ENCODE measurements around the gene ANAPC16.
"Not testable (repeated sequence)": the region's sequence is repeated elsewhere in the genome, so short reads cannot be mapped to it uniquely, and the experiment has no call there.

Gene ANAPC16

GRCh38 chr10:72265990-72266865, 50.4 kb downstream of the ANAPC16 start:
- DNase-seq, result no peak

GRCh38 chr10:72267381-72267780, 51.6 kb downstream of the ANAPC16 start:
- DNase-seq, result no peak

GRCh38 chr10:72267819-72268399, 52.1 kb downstream of the ANAPC16 start:
- DNase-seq, result no peak

GRCh38 chr10:72268475-72269200, 52.8 kb downstream of the ANAPC16 start:
- DNase-seq, result not testable (repeated sequence)

- no peak for DNase-seq
Measured at GRCh38 chr10:72270607-72271281, 54.9 kb downstream of the ANAPC16 start.

GRCh38 chr10:72272689-72273409, 57.0 kb downstream of the ANAPC16 start:
- peak; percentile 55 for DNase-seq

GRCh38 chr10:72273410-72274212, 57.8 kb downstream of the ANAPC16 start, which contains the start of gene DDIT4:
DDIT4 (plus strand) TSS chr10:72273924; CDS start chr10:72274217, 293 bp downstream.
- peak; percentile 98 for DNase-seq

GRCh38 chr10:72274213-72274729, 58.5 kb downstream of the ANAPC16 start:
- peak; percentile 70 for DNase-seq

- peak; percentile 70 for DNase-seq
Measured at GRCh38 chr10:72274730-72275350, 59.0 kb downstream of the ANAPC16 start.

- no peak for DNase-seq
Measured at GRCh38 chr10:72275351-72276012, 59.7 kb downstream of the ANAPC16 start.

GRCh38 chr10:72276013-72276387, 60.2 kb downstream of the ANAPC16 start:
- DNase-seq, result peak; percentile 15

- DNase-seq, result no peak
Measured at GRCh38 chr10:72276421-72277339, 60.9 kb downstream of the ANAPC16 start.

GRCh38 chr10:72277340-72277995, 61.7 kb downstream of the ANAPC16 start:
- no peak for DNase-seq

- DNase-seq, result no peak
Measured at GRCh38 chr10:72277996-72278667, 62.3 kb downstream of the ANAPC16 start.

GRCh38 chr10:72278668-72279393, 63.0 kb downstream of the ANAPC16 start:
- DNase-seq, result no peak

GRCh38 chr10:72279587-72279986, 63.8 kb downstream of the ANAPC16 start:
- not testable (repeated sequence) for DNase-seq

- no peak for DNase-seq
Measured at GRCh38 chr10:72283131-72283530, 67.3 kb downstream of the ANAPC16 start.

All from stimulated activated naive CD4-positive, alpha-beta T cell treated with Interleukin-2 at 50 U/mL for 16 hours (primary cell).